ENCODE results near the gene TFDP1.

TFDP1 gene

GRCh38 chr13:113584205-113584869 lies at the start of gene TFDP1:
TFDP1 (plus strand) TSS chr13:113584753; CDS start chr13:113585838, 1,085 bp downstream.
- DNase-seq (ENCODE audit: low read depth) = peak; percentile 75

- no peak for DNase-seq (ENCODE audit: low read depth)
These were observed 49.2 kb upstream of the TFDP1 start for GRCh38 chr13:113535381-113535781.

GRCh38 chr13:113536461-113537110 lies 48.0 kb upstream of the TFDP1 start:
- no peak for DNase-seq (ENCODE audit: low read depth)

- DNase-seq (ENCODE audit: low read depth) = no peak
These were observed 47.3 kb upstream of the TFDP1 start for GRCh38 chr13:113537205-113537604.

- no peak for DNase-seq (ENCODE audit: low read depth)
These were observed 46.5 kb upstream of the TFDP1 start for GRCh38 chr13:113537909-113538688.

GRCh38 chr13:113538689-113539058 lies 45.9 kb upstream of the TFDP1 start:
- DNase-seq (ENCODE audit: low read depth) = no peak

GRCh38 chr13:113539176-113539575 lies 45.4 kb upstream of the TFDP1 start:
- DNase-seq (ENCODE audit: low read depth) = no peak

GRCh38 chr13:113539822-113540221 lies 44.7 kb upstream of the TFDP1 start:
- no peak for DNase-seq (ENCODE audit: low read depth)

GRCh38 chr13:113540523-113540922 lies 44.0 kb upstream of the TFDP1 start:
- DNase-seq (ENCODE audit: low read depth) = no peak

- no peak for DNase-seq (ENCODE audit: low read depth)
These were observed 41.7 kb upstream of the TFDP1 start for GRCh38 chr13:113542751-113543424.

- no peak for DNase-seq (ENCODE audit: low read depth)
These were observed 40.3 kb upstream of the TFDP1 start for GRCh38 chr13:113544071-113544891.

- no peak for DNase-seq (ENCODE audit: low read depth)
These were observed 39.7 kb upstream of the TFDP1 start for GRCh38 chr13:113544896-113545295.

- no peak for DNase-seq (ENCODE audit: low read depth)
These were observed 39.1 kb upstream of the TFDP1 start for GRCh38 chr13:113545455-113545930.

- DNase-seq (ENCODE audit: low read depth) = no peak
These were observed 38.5 kb upstream of the TFDP1 start for GRCh38 chr13:113545931-113546516.

- peak; percentile 19 for DNase-seq (ENCODE audit: low read depth)
These were observed 37.8 kb upstream of the TFDP1 start for GRCh38 chr13:113546571-113547237.

GRCh38 chr13:113547238-113547971 lies 37.1 kb upstream of the TFDP1 start:
- DNase-seq (ENCODE audit: low read depth) = no peak

- peak; percentile 52 for DNase-seq (ENCODE audit: low read depth)
These were observed 36.3 kb upstream of the TFDP1 start for GRCh38 chr13:113548171-113548641.

- DNase-seq (ENCODE audit: low read depth) = no peak
These were observed 35.6 kb upstream of the TFDP1 start for GRCh38 chr13:113548778-113549621.

GRCh38 chr13:113550453-113550852 lies 34.1 kb upstream of the TFDP1 start:
- DNase-seq (ENCODE audit: low read depth) = no peak

Measured in amniotic epithelial cell (primary cell).